ENCODE data around the gene MORN1.

DNA sequence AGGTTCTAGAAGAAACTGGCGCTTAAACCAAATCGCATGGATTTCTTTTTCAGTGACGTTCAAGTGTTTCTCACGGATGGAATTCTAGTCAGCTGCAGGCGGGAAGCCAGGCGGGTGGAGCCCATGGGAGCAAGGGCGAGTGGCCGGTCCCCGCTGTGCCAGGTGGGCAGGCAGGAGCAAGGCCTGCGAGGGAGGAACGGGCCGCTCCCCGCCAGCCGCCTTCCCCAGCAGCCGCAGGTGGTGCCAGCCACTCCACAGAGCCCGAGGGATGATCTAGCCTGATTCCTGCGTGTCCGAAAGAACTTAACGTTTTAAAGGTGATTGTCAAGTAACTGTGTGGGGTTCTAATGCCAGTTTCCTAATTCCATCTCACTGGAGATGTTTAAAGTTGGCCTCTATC lies 11.9 kb upstream of the MORN1 start:
- TF ChIP-seq POLR2A (IDR thresholded peaks at IDR 0.05; ENCODE audit: low read depth, low read length) (no peak), POLR2AphosphoS5 (IDR thresholded peaks at IDR 0.05; ENCODE audit: low read depth, low read length) (no peak), TAF1 (IDR thresholded peaks at IDR 0.05; ENCODE audit: low read depth, low read length) (no peak), PAX5 (IDR thresholded peaks at IDR 0.05; ENCODE audit: insufficient read depth, low read length, severe bottlenecking) (no peak)

Data from GM12891 (cell line).